ENCODE measurements around the gene PGLYRP1. TPM values are rescaled to one million over a fixed set of nuclear protein-coding genes. Genes with fewer than 3 reads are reported as not detected.
A peak's percentile ranks its signal among the peaks of the same experiment; 100 is the strongest.

PGLYRP1 gene
- total and polyA plus RNA-seq, 2 donors, result 0.18 TPM; not detected in 1

- WGBS, result 63% methylated on average over 11 of the region's 11 CpGs
- H3K27ac ChIP-seq (ENCODE audit: low read depth), result no peak overlapping the region
- no peaks in the 10 kb centered on the region for H3K4me1 ChIP-seq (ENCODE audit: insufficient read depth)
- H3K4me3 ChIP-seq (ENCODE audit: low read depth, low read length), result no peak overlapping the region
- no peak for DNase-seq (ENCODE audit: extremely low spot score)
- H3K36me3 ChIP-seq (ENCODE audit: insufficient read depth), result no peaks in the 10 kb centered on the region
Measured at GRCh38 chr19:46021531-46022041, 1.3 kb downstream of the PGLYRP1 start.

- WGBS, result 88% methylated on average over 7 of the region's 7 CpGs
- DNase-seq (ENCODE audit: extremely low spot score), result no peak
- H3K36me3 ChIP-seq (ENCODE audit: insufficient read depth), result no peaks in the 10 kb centered on the region
- no peaks in the 10 kb centered on the region for H3K4me1 ChIP-seq (ENCODE audit: insufficient read depth)
- no peak overlapping the region for H3K27ac ChIP-seq (ENCODE audit: low read depth)
- H3K4me3 ChIP-seq (ENCODE audit: low read depth, low read length), result no peak overlapping the region
Measured at GRCh38 chr19:46020819-46021125, 2.1 kb downstream of the PGLYRP1 start.

- H3K36me3 ChIP-seq (ENCODE audit: insufficient read depth), result no peaks in the 10 kb centered on the region
- no peak for DNase-seq (ENCODE audit: extremely low spot score)
Measured at GRCh38 chr19:46019270-46019669, 3.6 kb downstream of the PGLYRP1 start.

GRCh38 chr19:46018729-46019251 is 4.1 kb downstream of the PGLYRP1 start:
- H3K27ac ChIP-seq (ENCODE audit: low read depth), result no peak overlapping the region
- 93% methylated on average over 10 of the region's 10 CpGs for WGBS
- H3K4me1 ChIP-seq (ENCODE audit: insufficient read depth), result peaks cover 3% of the 10 kb centered on the region
- DNase-seq (ENCODE audit: extremely low spot score), result no peak
- H3K4me3 ChIP-seq (ENCODE audit: low read depth, low read length), result no peak overlapping the region
- H3K36me3 ChIP-seq (ENCODE audit: insufficient read depth), result no peaks in the 10 kb centered on the region

More at GRCh38 chr19:46019270-46019669, 3.6 kb downstream of the PGLYRP1 start:
- Histone ChIP-seq H3K4me3 (ENCODE audit: low read depth, low read length) (no peak overlapping the region), H3K4me1 (ENCODE audit: insufficient read depth) (peaks cover 3% of the 10 kb centered on the region), H3K27ac (ENCODE audit: low read depth) (no peak overlapping the region)
- 92% methylated on average over 13 of the region's 13 CpGs for WGBS

GRCh38 chr19:46017874-46018675 is 4.8 kb downstream of the PGLYRP1 start:
- Histone ChIP-seq H3K4me3 (ENCODE audit: low read depth, low read length) (no peak overlapping the region), H3K4me1 (ENCODE audit: insufficient read depth) (peaks cover 3% of the 10 kb centered on the region), H3K27ac (ENCODE audit: low read depth) (no peak overlapping the region), H3K36me3 (ENCODE audit: insufficient read depth) (no peaks in the 10 kb centered on the region)
- 95% methylated on average over 15 of the region's 15 CpGs for WGBS
- no peak for DNase-seq (ENCODE audit: extremely low spot score)

DNA sequence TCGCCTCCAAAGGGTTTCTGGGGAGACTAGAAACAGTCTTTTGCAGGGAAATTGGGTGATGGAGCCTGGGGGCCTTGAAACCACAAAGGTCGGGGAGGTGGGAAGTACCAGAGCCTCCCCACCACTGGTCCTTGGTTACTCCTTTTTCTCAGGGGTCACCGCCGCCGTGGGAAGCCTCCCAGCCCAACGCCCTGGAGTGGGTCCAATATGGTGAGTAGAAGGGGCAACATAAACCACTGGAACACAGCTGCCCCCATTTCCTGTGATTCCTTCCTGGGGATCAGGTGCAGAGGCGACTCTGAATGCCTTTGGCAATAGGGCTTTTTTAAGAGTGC is 5.8 kb downstream of the PGLYRP1 start:
- peaks cover 3% of the 10 kb centered on the region for H3K4me1 ChIP-seq (ENCODE audit: insufficient read depth)
- WGBS, result 52% methylated on average over 7 of the region's 7 CpGs
- H3K4me3 ChIP-seq (ENCODE audit: low read depth, low read length), result no peak overlapping the region
- H3K36me3 ChIP-seq (ENCODE audit: insufficient read depth), result no peaks in the 10 kb centered on the region
- H3K27ac ChIP-seq (ENCODE audit: low read depth), result no peak overlapping the region
- no peak for DNase-seq (ENCODE audit: extremely low spot score)

GRCh38 chr19:46016426-46017094 is 6.3 kb downstream of the PGLYRP1 start:
- 1% methylated on average over 48 of the region's 48 CpGs for WGBS
- Histone ChIP-seq H3K36me3 (ENCODE audit: insufficient read depth) (no peaks in the 10 kb centered on the region), H3K27ac (ENCODE audit: low read depth) (no peak overlapping the region), H3K4me1 (ENCODE audit: insufficient read depth) (peaks cover 3% of the 10 kb centered on the region), H3K4me3 (ENCODE audit: low read depth, low read length) (peak overlapping the region; percentile 53)
- no peak for DNase-seq (ENCODE audit: extremely low spot score)

GRCh38 chr19:46015687-46016425 is 7.0 kb downstream of the PGLYRP1 start:
- peak overlapping the region; percentile 53 for H3K4me3 ChIP-seq (ENCODE audit: low read depth, low read length)
- no peaks in the 10 kb centered on the region for H3K36me3 ChIP-seq (ENCODE audit: insufficient read depth)
- H3K27ac ChIP-seq (ENCODE audit: low read depth), result no peak overlapping the region
- DNase-seq (ENCODE audit: extremely low spot score), result no peak
- peaks cover 3% of the 10 kb centered on the region for H3K4me1 ChIP-seq (ENCODE audit: insufficient read depth)
- WGBS, result 4% methylated on average over 63 of the region's 63 CpGs

GRCh38 chr19:46014941-46015686 is 7.7 kb downstream of the PGLYRP1 start:
- no peak for DNase-seq (ENCODE audit: extremely low spot score)
- Histone ChIP-seq H3K4me1 (ENCODE audit: insufficient read depth) (peaks cover 3% of the 10 kb centered on the region), H3K36me3 (ENCODE audit: insufficient read depth) (no peaks in the 10 kb centered on the region), H3K27ac (ENCODE audit: low read depth) (no peak overlapping the region), H3K4me3 (ENCODE audit: low read depth, low read length) (peak overlapping the region; percentile 16)
- 7% methylated on average over 73 of the region's 74 CpGs for WGBS

- Histone ChIP-seq H3K4me1 (ENCODE audit: insufficient read depth) (peaks cover 3% of the 10 kb centered on the region), H3K4me3 (ENCODE audit: low read depth, low read length) (no peak overlapping the region), H3K36me3 (ENCODE audit: insufficient read depth) (no peaks in the 10 kb centered on the region), H3K27ac (ENCODE audit: low read depth) (no peak overlapping the region)
- DNase-seq (ENCODE audit: extremely low spot score), result no peak
- 50% methylated on average over 8 of the region's 8 CpGs for WGBS
Measured at GRCh38 chr19:46014534-46014933, 8.3 kb downstream of the PGLYRP1 start.

DNA sequence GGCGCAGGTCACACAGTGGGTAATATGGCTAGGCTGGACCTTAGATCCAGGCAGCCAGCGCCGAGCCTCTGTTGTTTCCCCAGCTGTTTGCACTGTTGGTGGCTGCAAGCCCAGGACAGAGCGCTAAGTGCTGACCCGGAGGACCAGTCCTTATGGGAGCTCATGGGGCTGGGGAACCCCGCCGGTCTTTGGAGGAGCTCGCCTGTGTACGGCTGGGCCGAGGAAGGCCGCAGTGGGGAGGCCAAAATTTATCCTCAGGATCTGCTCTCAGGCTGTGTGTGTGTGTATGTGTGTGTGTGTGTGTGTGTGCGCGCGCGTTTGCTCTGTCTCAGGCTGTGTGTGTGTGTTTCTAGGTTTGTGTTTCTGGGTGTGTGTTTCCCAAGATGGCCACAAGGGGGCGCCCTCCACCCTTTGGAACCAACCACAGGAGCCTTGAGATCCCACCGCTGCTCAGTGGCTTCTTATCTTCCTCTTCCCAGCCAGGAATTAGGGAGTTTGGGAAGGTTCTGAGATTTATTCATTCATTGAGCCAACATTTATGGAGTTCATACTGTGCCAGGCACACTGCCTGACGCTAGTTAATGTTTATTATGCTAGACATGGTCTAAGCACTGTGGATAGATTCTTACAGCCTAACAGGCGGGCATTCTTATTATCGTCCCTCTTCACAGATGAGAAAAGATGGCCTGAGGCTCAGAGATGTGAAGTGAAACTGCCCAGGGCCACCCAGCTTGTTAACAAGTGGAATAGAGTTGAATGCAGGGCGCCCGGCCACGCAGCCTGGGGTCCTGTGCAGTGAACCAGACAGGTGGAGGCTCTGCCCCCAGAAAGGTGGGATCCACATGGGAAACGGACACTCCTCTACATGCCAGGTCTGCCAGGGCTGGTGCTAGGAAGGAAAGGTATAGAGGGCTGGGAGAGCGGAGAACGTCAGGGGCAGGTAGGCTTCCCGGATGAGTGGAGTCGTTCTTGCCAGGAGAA is 13.0 kb downstream of the PGLYRP1 start:
- WGBS, result 65% methylated on average over 28 of the region's 28 CpGs
- Histone ChIP-seq H3K4me3 (ENCODE audit: low read depth, low read length) (no peak overlapping the region), H3K27ac (ENCODE audit: low read depth) (no peak overlapping the region), H3K4me1 (ENCODE audit: insufficient read depth) (no peaks in the 10 kb centered on the region), H3K36me3 (ENCODE audit: insufficient read depth) (no peaks in the 10 kb centered on the region)
- no peak for DNase-seq (ENCODE audit: extremely low spot score)

DNA sequence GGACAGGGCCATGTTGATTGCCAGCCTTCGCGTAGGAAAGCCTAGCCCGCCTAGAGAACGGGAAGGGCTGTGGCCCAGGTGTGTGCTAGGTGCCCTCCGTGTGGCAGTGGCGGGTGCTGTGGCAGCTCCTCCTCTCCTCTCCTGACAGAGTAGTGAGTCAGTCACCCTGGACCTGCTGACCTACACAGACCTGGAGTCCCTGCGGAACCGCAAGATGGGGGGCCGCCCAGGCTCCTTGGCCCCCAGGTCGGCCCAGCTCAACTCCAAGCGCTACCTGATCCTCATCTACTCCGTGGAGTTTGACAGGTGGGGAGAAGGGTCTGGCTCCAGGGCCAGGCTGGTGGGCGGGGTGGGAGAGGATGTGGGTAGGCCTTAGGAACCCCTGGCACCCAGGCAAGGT is 16.4 kb downstream of the PGLYRP1 start:
- DNase-seq (ENCODE audit: extremely low spot score), result no peak
- Histone ChIP-seq H3K36me3 (ENCODE audit: insufficient read depth) (no peaks in the 10 kb centered on the region), H3K4me3 (ENCODE audit: low read depth, low read length) (no peak overlapping the region), H3K4me1 (ENCODE audit: insufficient read depth) (no peaks in the 10 kb centered on the region), H3K27ac (ENCODE audit: low read depth) (no peak overlapping the region)
- WGBS, result 97% methylated on average over 13 of the region's 13 CpGs
